NT2/D1 (cell line): ENCODE measurements around the gene ADH5.
"Not testable (repeated sequence)": the region's sequence is repeated elsewhere in the genome, so short reads cannot be mapped to it uniquely, and the experiment has no call there.

ENCODE experiments used
- SUZ12 ChIP-seq: IDR thresholded peaks from 2 replicates; pipeline ENCODE4 v1.6.1; 2011; ENCODE audit not compliant: insufficient read length, insufficient read depth; ENCODE audit errors: extremely low read depth
- YY1 ChIP-seq: IDR thresholded peaks from 2 replicates; pipeline ENCODE4 v1.6.1; 2011; ENCODE audit not compliant: insufficient read length, insufficient read depth
- ZNF274 ChIP-seq: IDR thresholded peaks from 2 replicates; pipeline ENCODE4 v1.6.1; 2011; ENCODE audit warnings: mild to moderate bottlenecking, low read depth, low read length

- TF ChIP-seq ZNF274, SUZ12, YY1: not testable (repeated sequence)
Observed at GRCh38 chr4:99109286-99109685, 20.7 kb upstream of the ADH5 start.
